Activated T-cell treated with anti-CD3 and anti-CD28 coated beads for 48 hours (primary cell): ENCODE results near the gene SH3BGRL3.
"Not testable (repeated sequence)": the region's sequence is repeated elsewhere in the genome, so short reads cannot be mapped to it uniquely, and the experiment has no call there.

Experiments
- DNase-seq: peaks from one replicate; pipeline ENCODE4 v3.0.0-alpha.2; 2020; ENCODE audit warnings: low read depth

Gene SH3BGRL3

GRCh38 chr1:26279456-26280332 lies at the start of gene SH3BGRL3:
Gene SH3BGRL3, plus strand, starts transcription at chr1:26280086. Its CDS starts 70 bp downstream, at chr1:26280156.
- peak; percentile 86 for DNase-seq

- DNase-seq: not testable (repeated sequence)
Observed at GRCh38 chr1:26230682-26231081, 49.2 kb upstream of the SH3BGRL3 start.

- DNase-seq: peak; percentile 98
Observed at GRCh38 chr1:26233903-26234643, 45.8 kb upstream of the SH3BGRL3 start, which contains the start of gene CEP85. Gene CEP85, plus strand, starts transcription at chr1:26234200. Its CDS starts 5,584 bp downstream, at chr1:26239784.

GRCh38 chr1:26234644-26235370 lies 45.1 kb upstream of the SH3BGRL3 start:
- DNase-seq: no peak

- DNase-seq: no peak
Observed at GRCh38 chr1:26237230-26237966, 42.5 kb upstream of the SH3BGRL3 start.

- no peak for DNase-seq
Observed at GRCh38 chr1:26239936-26240335, 40.0 kb upstream of the SH3BGRL3 start.

GRCh38 chr1:26252718-26253117 lies 27.2 kb upstream of the SH3BGRL3 start:
- DNase-seq: no peak

GRCh38 chr1:26254404-26254803 lies 25.5 kb upstream of the SH3BGRL3 start:
- no peak for DNase-seq

GRCh38 chr1:26257222-26257621 lies 22.7 kb upstream of the SH3BGRL3 start:
- no peak for DNase-seq

GRCh38 chr1:26259005-26259404 lies 20.9 kb upstream of the SH3BGRL3 start:
- no peak for DNase-seq

- DNase-seq: no peak
Observed at GRCh38 chr1:26259578-26259977, 20.3 kb upstream of the SH3BGRL3 start.

- DNase-seq: no peak
Observed at GRCh38 chr1:26263212-26263611, 16.7 kb upstream of the SH3BGRL3 start.

- DNase-seq: no peak
Observed at GRCh38 chr1:26265405-26265804, 14.5 kb upstream of the SH3BGRL3 start.

- DNase-seq: no peak
Observed at GRCh38 chr1:26268290-26269197, 11.3 kb upstream of the SH3BGRL3 start.

GRCh38 chr1:26269198-26269550 lies 10.7 kb upstream of the SH3BGRL3 start:
- no peak for DNase-seq

GRCh38 chr1:26274801-26275425 lies 5.0 kb upstream of the SH3BGRL3 start:
- no peak for DNase-seq

- peak; percentile 71 for DNase-seq
Observed at GRCh38 chr1:26275580-26276431, 4.1 kb upstream of the SH3BGRL3 start.

- DNase-seq: no peak
Observed at GRCh38 chr1:26276432-26276838, 3.5 kb upstream of the SH3BGRL3 start.

GRCh38 chr1:26277261-26277661 lies 2.6 kb upstream of the SH3BGRL3 start:
- DNase-seq: no peak
